Measurements from ENCODE around the gene PRICKLE2.

GRCh38 chr3:64099316-64099715 lies 126.0 kb downstream of the PRICKLE2 start:
- TF ChIP-seq CTCF (IDR thresholded peaks at IDR 0.05) (no peak), POLR2A (IDR thresholded peaks at IDR 0.05) (no peak)

Data from body of pancreas (tissue), 4 donors.